K562 (cell line): Measurements from ENCODE around the gene PHF12.

ENCODE experiments used
- FOXK2 ChIP-seq, 2 experiments: fragments of 450-650 bp; IDR thresholded peaks in 1 of 2; conservative IDR thresholded peaks in 1 of 2; 2 replicates each; pipeline ENCODE4 v1.6.1; 2016; ENCODE audit warnings: low read depth in 2 of 2, mild to moderate bottlenecking in 1 of 2
- KDM5B ChIP-seq: fragments of 200-600 bp; sonication (generic); IDR thresholded peaks from 2 replicates; pipeline ENCODE4 v1.6.1; 2012; ENCODE audit warnings: low read depth, mild to moderate bottlenecking, moderate library complexity, low read length, control low read depth, inconsistent platforms; ENCODE audit not compliant: insufficient replicate concordance

DNA sequence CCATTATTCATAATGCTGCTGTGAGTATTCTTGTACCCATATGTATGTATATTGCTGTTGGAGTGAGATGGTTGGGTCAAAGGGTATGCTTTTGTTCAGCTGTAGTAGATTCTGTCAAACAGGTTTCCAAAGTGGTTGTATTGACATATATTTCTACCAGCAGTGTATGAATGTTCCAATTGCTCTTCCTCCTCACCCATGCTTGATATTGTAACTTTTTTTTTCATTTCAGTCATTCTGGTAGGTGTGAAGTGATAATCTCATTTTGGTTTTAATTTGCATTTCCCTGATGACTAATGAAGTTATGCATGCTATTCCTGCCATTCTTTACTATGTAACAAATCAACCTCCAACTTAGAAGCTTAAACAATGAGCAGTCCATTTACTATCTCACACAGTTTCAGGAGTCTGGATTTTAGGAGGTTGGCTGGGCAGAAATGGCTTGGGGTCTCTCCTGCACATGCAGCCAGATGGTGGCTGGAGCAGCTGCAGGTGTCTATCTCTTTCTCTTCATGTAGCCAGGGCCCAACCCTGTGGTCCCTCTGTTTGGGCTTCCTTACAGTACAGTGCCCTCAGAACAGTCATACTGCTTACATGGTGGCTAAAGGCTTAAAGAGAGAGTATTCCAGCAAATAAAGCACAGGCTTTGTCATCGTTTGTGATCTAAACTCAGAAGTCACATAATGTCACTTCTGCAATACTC, 75.3 kb downstream of the PHF12 start:
- TF ChIP-seq FOXK2 (conservative IDR thresholded peaks at IDR 0.05 in 1 of 2, IDR thresholded peaks at IDR 0.05 in 1 of 2; ENCODE audit: low read depth in 2 of 2) (no peak), KDM5B (no peak)
